ENCODE measurements around the gene NAT8L. TPM values are rescaled to one million over a fixed set of nuclear protein-coding genes. Genes with fewer than 3 reads are reported as not detected.

NAT8L gene
- total RNA-seq, 1 donor = under 0.01 TPM

GRCh38 chr4:2036866-2037265 is 22.3 kb upstream of the NAT8L start:
- Histone ChIP-seq H3K79me2 (ENCODE audit: insufficient read depth, low read length) (no peaks in the 10 kb centered on the region), H3K27me3 (ENCODE audit: insufficient read depth, low read length) (peaks cover 37% of the 10 kb centered on the region), H2AFZ (ENCODE audit: low read length) (no peak overlapping the region), H3K4me1 (ENCODE audit: insufficient read depth, low read length) (peaks cover 6% of the 10 kb centered on the region), H3K9me3 (ENCODE audit: low read depth, low read length) (no peaks in the 10 kb centered on the region), H3K4me3 (ENCODE audit: insufficient read depth, low read length) (no peak overlapping the region), H3K27ac (ENCODE audit: low read depth, low read length) (no peak overlapping the region), H4K20me1 (ENCODE audit: insufficient read depth, low read length) (no peaks in the 10 kb centered on the region), H3K4me2 (ENCODE audit: insufficient read depth, low read length) (no peak overlapping the region), H3K36me3 (ENCODE audit: insufficient read depth, low read length) (no peaks in the 10 kb centered on the region)
- DNase-seq (ENCODE audit: insufficient read length, low spot score, missing footprints) = no peak
- TF ChIP-seq CTCF (IDR thresholded peaks at IDR 0.05; ENCODE audit: extremely low read depth, low read depth, low read length) = no peak

GRCh38 chr4:2040391-2041238 is 18.5 kb upstream of the NAT8L start:
- peaks cover 6% of the 10 kb centered on the region for H3K4me1 ChIP-seq (ENCODE audit: insufficient read depth, low read length)
- no peaks in the 10 kb centered on the region for H3K79me2 ChIP-seq (ENCODE audit: insufficient read depth, low read length)
- H2AFZ ChIP-seq (ENCODE audit: low read length) = no peak overlapping the region
- H3K9me3 ChIP-seq (ENCODE audit: low read depth, low read length) = no peaks in the 10 kb centered on the region
- peak; percentile 86 for DNase-seq (ENCODE audit: insufficient read length, low spot score, missing footprints)
- no peak overlapping the region for H3K27ac ChIP-seq (ENCODE audit: low read depth, low read length)
- peaks cover 3% of the 10 kb centered on the region for H4K20me1 ChIP-seq (ENCODE audit: insufficient read depth, low read length)
- no peak overlapping the region for H3K4me2 ChIP-seq (ENCODE audit: insufficient read depth, low read length)
- H3K4me3 ChIP-seq (ENCODE audit: insufficient read depth, low read length) = no peak overlapping the region
- H3K36me3 ChIP-seq (ENCODE audit: insufficient read depth, low read length) = no peaks in the 10 kb centered on the region
- no peak for TF ChIP-seq CTCF (IDR thresholded peaks at IDR 0.05; ENCODE audit: extremely low read depth, low read depth, low read length)
- peaks cover 26% of the 10 kb centered on the region for H3K27me3 ChIP-seq (ENCODE audit: insufficient read depth, low read length)

- no peaks in the 10 kb centered on the region for H3K79me2 ChIP-seq (ENCODE audit: insufficient read depth, low read length)
- peak overlapping the region; percentile 81 for H3K4me3 ChIP-seq (ENCODE audit: insufficient read depth, low read length)
- peak overlapping the region; percentile 74 for H2AFZ ChIP-seq (ENCODE audit: low read length)
- no peaks in the 10 kb centered on the region for H3K9me3 ChIP-seq (ENCODE audit: low read depth, low read length)
- H4K20me1 ChIP-seq (ENCODE audit: insufficient read depth, low read length) = peaks cover 3% of the 10 kb centered on the region
- TF ChIP-seq CTCF (IDR thresholded peaks at IDR 0.05; ENCODE audit: extremely low read depth, low read depth, low read length) = no peak
- H3K4me2 ChIP-seq (ENCODE audit: insufficient read depth, low read length) = peak overlapping the region; percentile 81
- H3K4me1 ChIP-seq (ENCODE audit: insufficient read depth, low read length) = peaks cover 6% of the 10 kb centered on the region
- peaks cover 26% of the 10 kb centered on the region for H3K27me3 ChIP-seq (ENCODE audit: insufficient read depth, low read length)
- H3K36me3 ChIP-seq (ENCODE audit: insufficient read depth, low read length) = no peaks in the 10 kb centered on the region
- peak; percentile 98 for DNase-seq (ENCODE audit: insufficient read length, low spot score, missing footprints)
- no peak overlapping the region for H3K27ac ChIP-seq (ENCODE audit: low read depth, low read length)
Observed at GRCh38 chr4:2041239-2042130, 17.6 kb upstream of the NAT8L start.
